Liver (tissue), 3 donors: Measurements from ENCODE around the gene UQCRC2.

Experiments used
- CTCF ChIP-seq: fragments of 150-350 bp; IDR thresholded peaks from 2 replicates; pipeline ENCODE4 v1.5.1; 2017; ENCODE audit warnings: improper control_type of control experiment, low read depth, low read length; ENCODE audit not compliant: missing input control
- HNF4A ChIP-seq, 2 donors: conservative IDR thresholded peaks; 2 replicates each; pipeline ENCODE4 v1.6.1; 2016; ENCODE audit warnings: antibody characterized with exemption in 2 of 2, mild to moderate bottlenecking in 2 of 2
- HNF4G ChIP-seq: IDR thresholded peaks from 2 replicates; pipeline ENCODE4 v1.6.1; 2016; ENCODE audit warnings: antibody characterized with exemption
- NR2F2 ChIP-seq: IDR thresholded peaks from 2 replicates; pipeline ENCODE4 v1.6.1; 2016; ENCODE audit warnings: antibody characterized with exemption
- SP1 ChIP-seq: IDR thresholded peaks from 2 replicates; pipeline ENCODE4 v1.6.1; 2018; ENCODE audit warnings: antibody characterized with exemption, mild to moderate bottlenecking
- TAF1 ChIP-seq: conservative IDR thresholded peaks from 2 replicates; pipeline ENCODE4 v1.6.1; 2016; ENCODE audit warnings: antibody characterized with exemption, mild to moderate bottlenecking
- TF ChIP-seq, protein P1 (sequence below): IDR thresholded peaks from 2 replicates; pipeline ENCODE4 v1.6.1; 2016; ENCODE audit warnings: antibody characterized with exemption
- TF ChIP-seq, protein P2 (sequence below): IDR thresholded peaks from 2 replicates; pipeline ENCODE4 v1.6.1; 2016; ENCODE audit warnings: antibody characterized with exemption
- TF ChIP-seq, protein P3 (sequence below): IDR thresholded peaks from 2 replicates; pipeline ENCODE4 v1.6.1; 2016; ENCODE audit warnings: antibody characterized with exemption, mild to moderate bottlenecking
- donor health status: healthy.
- donor health status: healthy.

DNA sequence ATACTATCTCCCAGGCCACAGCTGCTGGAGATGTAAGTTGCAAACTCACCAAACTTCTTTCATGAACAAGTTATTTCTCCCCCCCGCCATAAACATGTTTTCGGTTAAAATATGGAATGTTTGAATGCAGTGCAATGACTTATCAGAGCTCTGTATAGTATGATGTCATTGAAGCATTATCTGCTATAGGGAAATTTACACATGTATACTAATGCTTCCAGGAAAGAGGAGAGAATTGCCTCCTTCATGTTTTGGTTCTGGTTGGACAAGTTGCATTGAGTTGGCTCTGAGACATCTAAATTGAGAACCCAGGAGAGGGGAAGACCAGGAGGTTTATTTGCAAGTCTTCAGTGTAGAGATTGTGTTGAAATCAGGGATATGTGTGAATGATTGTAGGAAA lies 20.8 kb downstream of the UQCRC2 start:
- TF ChIP-seq CTCF (no peak), HNF4G (no peak), TAF1 (no peak), SP1 (no peak), HNF4A (conservative IDR thresholded peaks at IDR 0.05) (no peak), NR2F2 (no peak)
- TF ChIP-seq, protein P1, sequence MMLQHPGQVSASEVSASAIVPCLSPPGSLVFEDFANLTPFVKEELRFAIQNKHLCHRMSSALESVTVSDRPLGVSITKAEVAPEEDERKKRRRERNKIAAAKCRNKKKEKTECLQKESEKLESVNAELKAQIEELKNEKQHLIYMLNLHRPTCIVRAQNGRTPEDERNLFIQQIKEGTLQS = no peak
- TF ChIP-seq, protein P2, sequence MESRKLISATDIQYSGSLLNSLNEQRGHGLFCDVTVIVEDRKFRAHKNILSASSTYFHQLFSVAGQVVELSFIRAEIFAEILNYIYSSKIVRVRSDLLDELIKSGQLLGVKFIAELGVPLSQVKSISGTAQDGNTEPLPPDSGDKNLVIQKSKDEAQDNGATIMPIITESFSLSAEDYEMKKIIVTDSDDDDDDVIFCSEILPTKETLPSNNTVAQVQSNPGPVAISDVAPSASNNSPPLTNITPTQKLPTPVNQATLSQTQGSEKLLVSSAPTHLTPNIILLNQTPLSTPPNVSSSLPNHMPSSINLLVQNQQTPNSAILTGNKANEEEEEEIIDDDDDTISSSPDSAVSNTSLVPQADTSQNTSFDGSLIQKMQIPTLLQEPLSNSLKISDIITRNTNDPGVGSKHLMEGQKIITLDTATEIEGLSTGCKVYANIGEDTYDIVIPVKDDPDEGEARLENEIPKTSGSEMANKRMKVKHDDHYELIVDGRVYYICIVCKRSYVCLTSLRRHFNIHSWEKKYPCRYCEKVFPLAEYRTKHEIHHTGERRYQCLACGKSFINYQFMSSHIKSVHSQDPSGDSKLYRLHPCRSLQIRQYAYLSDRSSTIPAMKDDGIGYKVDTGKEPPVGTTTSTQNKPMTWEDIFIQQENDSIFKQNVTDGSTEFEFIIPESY = no peak
- TF ChIP-seq, protein P3, sequence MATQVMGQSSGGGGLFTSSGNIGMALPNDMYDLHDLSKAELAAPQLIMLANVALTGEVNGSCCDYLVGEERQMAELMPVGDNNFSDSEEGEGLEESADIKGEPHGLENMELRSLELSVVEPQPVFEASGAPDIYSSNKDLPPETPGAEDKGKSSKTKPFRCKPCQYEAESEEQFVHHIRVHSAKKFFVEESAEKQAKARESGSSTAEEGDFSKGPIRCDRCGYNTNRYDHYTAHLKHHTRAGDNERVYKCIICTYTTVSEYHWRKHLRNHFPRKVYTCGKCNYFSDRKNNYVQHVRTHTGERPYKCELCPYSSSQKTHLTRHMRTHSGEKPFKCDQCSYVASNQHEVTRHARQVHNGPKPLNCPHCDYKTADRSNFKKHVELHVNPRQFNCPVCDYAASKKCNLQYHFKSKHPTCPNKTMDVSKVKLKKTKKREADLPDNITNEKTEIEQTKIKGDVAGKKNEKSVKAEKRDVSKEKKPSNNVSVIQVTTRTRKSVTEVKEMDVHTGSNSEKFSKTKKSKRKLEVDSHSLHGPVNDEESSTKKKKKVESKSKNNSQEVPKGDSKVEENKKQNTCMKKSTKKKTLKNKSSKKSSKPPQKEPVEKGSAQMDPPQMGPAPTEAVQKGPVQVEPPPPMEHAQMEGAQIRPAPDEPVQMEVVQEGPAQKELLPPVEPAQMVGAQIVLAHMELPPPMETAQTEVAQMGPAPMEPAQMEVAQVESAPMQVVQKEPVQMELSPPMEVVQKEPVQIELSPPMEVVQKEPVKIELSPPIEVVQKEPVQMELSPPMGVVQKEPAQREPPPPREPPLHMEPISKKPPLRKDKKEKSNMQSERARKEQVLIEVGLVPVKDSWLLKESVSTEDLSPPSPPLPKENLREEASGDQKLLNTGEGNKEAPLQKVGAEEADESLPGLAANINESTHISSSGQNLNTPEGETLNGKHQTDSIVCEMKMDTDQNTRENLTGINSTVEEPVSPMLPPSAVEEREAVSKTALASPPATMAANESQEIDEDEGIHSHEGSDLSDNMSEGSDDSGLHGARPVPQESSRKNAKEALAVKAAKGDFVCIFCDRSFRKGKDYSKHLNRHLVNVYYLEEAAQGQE = no peak
